Measurements from ENCODE around the gene ATP11A. TPM values are rescaled to one million over a fixed set of nuclear protein-coding genes. Genes with fewer than 3 reads are reported as not detected.

ATP11A gene
- total RNA-seq, 4 donors from 2014 or later, result 23.3 to 35.5 (median 31.1) TPM

- H3K4me3 ChIP-seq (ENCODE audit: low read depth, poor library complexity, severe bottlenecking), result no peak overlapping the region
- intact Hi-C loops (cut with DNase I; ENCODE audit: low total_unique reads), result no loop called here
- DNase-seq (ENCODE audit: low spot score in 2 of 2), result no peak
- 71 to 77% methylated on average over 12 to 13 of the region's 13 CpGs for WGBS, 2 donors
- no peak for TF ChIP-seq POLR2A (IDR thresholded peaks at IDR 0.05)
- no peak for TF ChIP-seq CTCF (IDR thresholded peaks at IDR 0.05)
Observed at GRCh38 chr13:112715715-112716460, 26.1 kb downstream of the ATP11A start.

- no peak for DNase-seq (ENCODE audit: low spot score in 2 of 2)
- TF ChIP-seq CTCF (IDR thresholded peaks at IDR 0.05), result no peak
- no peak for TF ChIP-seq POLR2A (IDR thresholded peaks at IDR 0.05)
- H3K4me3 ChIP-seq (ENCODE audit: low read depth, poor library complexity, severe bottlenecking), result no peak overlapping the region
- WGBS, 2 donors, result 98% methylated on average over 9 to 12 of the region's 13 CpGs
- intact Hi-C loops (cut with DNase I; ENCODE audit: low total_unique reads), result no loop called here
Observed at GRCh38 chr13:112716461-112716820, 26.6 kb downstream of the ATP11A start.

- TF ChIP-seq POLR2A (IDR thresholded peaks at IDR 0.05) (no peak), CTCF (IDR thresholded peaks at IDR 0.05) (no peak)
- WGBS, 2 donors, result 84 to 85% methylated on average over 14 of the region's 14 CpGs
- DNase-seq (ENCODE audit: low spot score in 2 of 2), result no peak
- H3K4me3 ChIP-seq (ENCODE audit: low read depth, poor library complexity, severe bottlenecking), result no peak overlapping the region
- intact Hi-C loops (cut with DNase I; ENCODE audit: low total_unique reads), result no loop called here
Observed at GRCh38 chr13:112716841-112717520, 27.1 kb downstream of the ATP11A start.

- no peak for TF ChIP-seq CTCF (IDR thresholded peaks at IDR 0.05)
- TF ChIP-seq POLR2A (IDR thresholded peaks at IDR 0.05), result no peak
- 91 to 96% methylated on average over 9 of the region's 9 CpGs for WGBS, 2 donors
- no peak for DNase-seq (ENCODE audit: low spot score in 2 of 2)
- H3K4me3 ChIP-seq (ENCODE audit: low read depth, poor library complexity, severe bottlenecking), result no peak overlapping the region
- intact Hi-C loops (cut with DNase I; ENCODE audit: low total_unique reads), result no loop called here
Observed at GRCh38 chr13:112718318-112718717, 28.5 kb downstream of the ATP11A start.

- no peak for DNase-seq (ENCODE audit: low spot score in 2 of 2)
- no peak overlapping the region for H3K4me3 ChIP-seq (ENCODE audit: low read depth, poor library complexity, severe bottlenecking)
- no peak for TF ChIP-seq CTCF (IDR thresholded peaks at IDR 0.05)
- no peak for TF ChIP-seq POLR2A (IDR thresholded peaks at IDR 0.05)
- WGBS, 2 donors, result 85 to 87% methylated on average over 11 of the region's 11 CpGs
- intact Hi-C loops (cut with DNase I; ENCODE audit: low total_unique reads), result no loop called here
Observed at GRCh38 chr13:112719016-112719415, 29.2 kb downstream of the ATP11A start.
